ENCODE data around the gene CHAF1A. TPM values are rescaled to one million over a fixed set of nuclear protein-coding genes. Genes with fewer than 3 reads are reported as not detected.

The CHAF1A gene
- total RNA-seq, 4 donors from 2014 or later = 4.9 to 18.6 (median 8.1) TPM

DNA sequence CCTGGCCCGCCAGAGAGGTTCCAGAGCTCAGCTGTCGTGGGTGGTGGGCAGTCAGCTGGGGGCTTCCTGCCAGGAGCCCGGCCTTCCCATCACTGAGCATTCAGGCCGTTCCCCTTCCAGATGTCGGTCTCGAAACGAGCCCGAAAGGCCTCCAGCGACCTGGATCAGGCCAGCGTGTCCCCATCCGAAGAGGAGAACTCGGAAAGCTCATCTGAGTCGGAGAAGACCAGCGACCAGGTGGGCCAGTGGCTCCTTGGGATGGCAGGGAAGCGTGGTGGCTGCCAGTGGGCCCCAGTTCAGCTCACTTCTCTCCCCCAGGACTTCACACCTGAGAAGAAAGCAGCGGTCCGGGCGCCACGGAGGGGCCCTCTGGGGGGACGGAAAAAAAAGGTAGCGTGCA is 89.0 kb downstream of the CHAF1A start:
- TF ChIP-seq, protein P1, sequence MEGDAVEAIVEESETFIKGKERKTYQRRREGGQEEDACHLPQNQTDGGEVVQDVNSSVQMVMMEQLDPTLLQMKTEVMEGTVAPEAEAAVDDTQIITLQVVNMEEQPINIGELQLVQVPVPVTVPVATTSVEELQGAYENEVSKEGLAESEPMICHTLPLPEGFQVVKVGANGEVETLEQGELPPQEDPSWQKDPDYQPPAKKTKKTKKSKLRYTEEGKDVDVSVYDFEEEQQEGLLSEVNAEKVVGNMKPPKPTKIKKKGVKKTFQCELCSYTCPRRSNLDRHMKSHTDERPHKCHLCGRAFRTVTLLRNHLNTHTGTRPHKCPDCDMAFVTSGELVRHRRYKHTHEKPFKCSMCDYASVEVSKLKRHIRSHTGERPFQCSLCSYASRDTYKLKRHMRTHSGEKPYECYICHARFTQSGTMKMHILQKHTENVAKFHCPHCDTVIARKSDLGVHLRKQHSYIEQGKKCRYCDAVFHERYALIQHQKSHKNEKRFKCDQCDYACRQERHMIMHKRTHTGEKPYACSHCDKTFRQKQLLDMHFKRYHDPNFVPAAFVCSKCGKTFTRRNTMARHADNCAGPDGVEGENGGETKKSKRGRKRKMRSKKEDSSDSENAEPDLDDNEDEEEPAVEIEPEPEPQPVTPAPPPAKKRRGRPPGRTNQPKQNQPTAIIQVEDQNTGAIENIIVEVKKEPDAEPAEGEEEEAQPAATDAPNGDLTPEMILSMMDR (IDR thresholded peaks at IDR 0.05) = no peak
- no peak for TF ChIP-seq EP300 (IDR thresholded peaks at IDR 0.05)
- DNase-seq (ENCODE audit: low spot score in 2 of 2) = no peak
- H3K36me3 ChIP-seq = peaks cover 4 to 91% (median 13%) of the 10 kb centered on the region in 3 donors
- no peak overlapping the region for H3K27ac ChIP-seq
- WGBS, 2 donors = 94 to 95% methylated on average over 21 of the region's 21 CpGs
- H3K4me3 ChIP-seq = no peak overlapping the region
- no peaks in the 10 kb centered on the region for H3K9me3 ChIP-seq
- no peaks in the 10 kb centered on the region for H3K27me3 ChIP-seq
- H3K4me1 ChIP-seq = no peaks in the 10 kb centered on the region

GRCh38 chr19:4492337-4493103 is 90.1 kb downstream of the CHAF1A start:
- WGBS, 2 donors = 88 to 92% methylated on average over 3 of the region's 3 CpGs
- Histone ChIP-seq H3K4me3 (no peak overlapping the region), H3K27me3 (no peaks in the 10 kb centered on the region), H3K9me3 (no peaks in the 10 kb centered on the region), H3K36me3 (peaks cover 6 to 91% (median 14%) of the 10 kb centered on the region in 3 donors), H3K27ac (no peak overlapping the region), H3K4me1 (no peaks in the 10 kb centered on the region)
- no peak for DNase-seq (ENCODE audit: low spot score in 2 of 2)
- TF ChIP-seq, protein P1 (IDR thresholded peaks at IDR 0.05) = no peak
- TF ChIP-seq EP300 (IDR thresholded peaks at IDR 0.05) (no peak), POLR2A (IDR thresholded peaks at IDR 0.05) (no peak)

Small RNAs within 50 kb of the gene (small RNA-seq; reads per million reads assigned to genes)
- gene MIR4746 = not detected

Other genes starting within 250 kb of the CHAF1A start
- gene CREB3L3, start 249.0 kb upstream of the CHAF1A start, total RNA-seq = not detected
- gene SIRT6, start 220.1 kb upstream of the CHAF1A start, total RNA-seq = 10 to 100 TPM; 17.7 to 41.4 (median 38.2) TPM
- 1 to 10 TPM in 1 of 4 donors, under 1 TPM in 3; 0.30 to 1.7 (median 0.61) TPM for gene ANKRD24, start 220.0 kb upstream of the CHAF1A start, total RNA-seq
- 10 to 100 TPM in 2 of 4 donors, 1 to 10 TPM in 2; 1.4 to 18.0 (median 9.0) TPM for gene EBI3, start 173.1 kb upstream of the CHAF1A start, total RNA-seq
- gene YJU2, start 155.6 kb upstream of the CHAF1A start, total RNA-seq = 10 to 100 TPM; 19.4 to 33.9 (median 24.0) TPM
- not detected for gene SHD, start 123.4 kb upstream of the CHAF1A start, total RNA-seq
- gene TMIGD2, start 100.3 kb upstream of the CHAF1A start, total RNA-seq = 1 to 10 TPM in 2 of 4 donors, under 1 TPM in 1, not detected in 1; 0.60 to 7.9 (median 1.2) TPM
- gene FSD1, start 98.0 kb upstream of the CHAF1A start, total RNA-seq = under 1 TPM in 1 of 4 donors, not detected in 3; 0.87 TPM
- gene STAP2, start 63.8 kb upstream of the CHAF1A start, total RNA-seq = 1 to 10 TPM in 3 of 4 donors, not detected in 1; 3.1 to 6.0 (median 4.8) TPM
- gene MPND, start 59.1 kb upstream of the CHAF1A start, total RNA-seq = 10 to 100 TPM in 1 of 4 donors, 1 to 10 TPM in 3; 2.2 to 13.2 (median 6.6) TPM
- gene SH3GL1, start 2.1 kb upstream of the CHAF1A start, total RNA-seq = 10 to 100 TPM; 35.0 to 64.8 (median 52.9) TPM
- gene UBXN6, start 55.2 kb downstream of the CHAF1A start, total RNA-seq = 100 to 1,000 TPM in 1 of 4 donors, 10 to 100 TPM in 3; 84.3 to 101 (median 92.2) TPM
- gene HDGFL2, start 69.7 kb downstream of the CHAF1A start, total RNA-seq = 10 to 100 TPM; 30.2 to 54.0 (median 48.7) TPM
- 100 to 1,000 TPM in 3 of 4 donors, 10 to 100 TPM in 1; 65.1 to 689 (median 138) TPM for gene PLIN4, start 115.8 kb downstream of the CHAF1A start, total RNA-seq
- gene PLIN5, start 132.6 kb downstream of the CHAF1A start, total RNA-seq = 10 to 100 TPM; 12.0 to 26.7 (median 19.1) TPM
- gene LRG1, start 137.4 kb downstream of the CHAF1A start, total RNA-seq = 1 to 10 TPM in 3 of 4 donors, under 1 TPM in 1; 0.66 to 2.5 (median 1.4) TPM
- 10 to 100 TPM in 2 of 4 donors, 1 to 10 TPM in 2; 1.5 to 18.6 (median 7.4) TPM for gene SEMA6B, start 157.0 kb downstream of the CHAF1A start, total RNA-seq
- gene TNFAIP8L1, start 236.9 kb downstream of the CHAF1A start, total RNA-seq = 1 to 10 TPM; 7.3 to 8.8 (median 8.4) TPM

Data from tibial nerve (tissue), 4 donors.